WTC11 (cell line): ENCODE measurements around the gene SNX7.

Experiments used
- ESRRA ChIP-seq: sonication (generic); formaldehyde crosslinking; IDR thresholded peaks from 2 replicates; pipeline ENCODE4 v1.8.1; 2022; ENCODE audit warnings: mild to moderate bottlenecking, missing genetic modification reagents, borderline replicate concordance
- FOXK1 ChIP-seq: sonication (generic); formaldehyde crosslinking; IDR thresholded peaks from 2 replicates; pipeline ENCODE4 v1.8.0; 2022; ENCODE audit warnings: mild to moderate bottlenecking, moderate library complexity, missing genetic modification reagents
- FOXP1 ChIP-seq: sonication (generic); formaldehyde crosslinking; IDR thresholded peaks from 2 replicates; pipeline ENCODE4 v1.8.0; 2022; ENCODE audit warnings: missing genetic modification reagents, mild to moderate bottlenecking, moderate library complexity, borderline replicate concordance
- IRF1 ChIP-seq: sonication (generic); formaldehyde crosslinking; IDR thresholded peaks from 2 replicates; pipeline ENCODE4 v1.8.0; 2023; ENCODE audit warnings: missing genetic modification reagents
- JUN ChIP-seq: sonication (generic); formaldehyde crosslinking; IDR thresholded peaks from 2 replicates; pipeline ENCODE4 v1.8.0; 2023; ENCODE audit warnings: mild to moderate bottlenecking, missing genetic modification reagents
- MAX ChIP-seq: sonication (generic); formaldehyde crosslinking; IDR thresholded peaks from 2 replicates; pipeline ENCODE4 v1.8.0; 2022; ENCODE audit warnings: mild to moderate bottlenecking, missing genetic modification reagents
- SOX15 ChIP-seq: fragments of 250-450 bp; sonication (Bioruptor Pico); IDR thresholded peaks from 2 replicates; pipeline ENCODE4 v1.9.0; 2021; ENCODE audit warnings: mild to moderate bottlenecking
- STAT6 ChIP-seq: sonication (generic); formaldehyde crosslinking; conservative IDR thresholded peaks from 2 replicates; pipeline ENCODE4 v1.8.1; 2023; ENCODE audit warnings: mild to moderate bottlenecking, low read depth, missing genetic modification reagents, moderate library complexity
- TCF7 ChIP-seq: sonication (generic); formaldehyde crosslinking; IDR thresholded peaks from 2 replicates; pipeline ENCODE4 v1.8.0; 2022; ENCODE audit warnings: mild to moderate bottlenecking, low read depth, missing genetic modification reagents, moderate library complexity
- ZNF425 ChIP-seq: fragments of 250-450 bp; sonication (Bioruptor Pico); conservative IDR thresholded peaks from 2 replicates; pipeline ENCODE4 v1.9.0; 2021; ENCODE audit warnings: mild to moderate bottlenecking
- ZNF671 ChIP-seq: fragments of 250-450 bp; sonication (Bioruptor Pico); IDR thresholded peaks from 2 replicates; pipeline ENCODE4 v1.8.0; 2021; ENCODE audit warnings: mild to moderate bottlenecking
- TF ChIP-seq, protein P1 (sequence below): fragments of 200-600 bp; IDR thresholded peaks from 2 replicates; pipeline ENCODE4 v1.8.0; 2022; ENCODE audit warnings: antibody characterized with exemption
- TF ChIP-seq, protein P2 (sequence below): sonication (generic); formaldehyde crosslinking; IDR thresholded peaks from 2 replicates; pipeline ENCODE4 v1.8.1; 2023; ENCODE audit warnings: mild to moderate bottlenecking, missing genetic modification reagents, moderate library complexity

- TF ChIP-seq, protein P1, sequence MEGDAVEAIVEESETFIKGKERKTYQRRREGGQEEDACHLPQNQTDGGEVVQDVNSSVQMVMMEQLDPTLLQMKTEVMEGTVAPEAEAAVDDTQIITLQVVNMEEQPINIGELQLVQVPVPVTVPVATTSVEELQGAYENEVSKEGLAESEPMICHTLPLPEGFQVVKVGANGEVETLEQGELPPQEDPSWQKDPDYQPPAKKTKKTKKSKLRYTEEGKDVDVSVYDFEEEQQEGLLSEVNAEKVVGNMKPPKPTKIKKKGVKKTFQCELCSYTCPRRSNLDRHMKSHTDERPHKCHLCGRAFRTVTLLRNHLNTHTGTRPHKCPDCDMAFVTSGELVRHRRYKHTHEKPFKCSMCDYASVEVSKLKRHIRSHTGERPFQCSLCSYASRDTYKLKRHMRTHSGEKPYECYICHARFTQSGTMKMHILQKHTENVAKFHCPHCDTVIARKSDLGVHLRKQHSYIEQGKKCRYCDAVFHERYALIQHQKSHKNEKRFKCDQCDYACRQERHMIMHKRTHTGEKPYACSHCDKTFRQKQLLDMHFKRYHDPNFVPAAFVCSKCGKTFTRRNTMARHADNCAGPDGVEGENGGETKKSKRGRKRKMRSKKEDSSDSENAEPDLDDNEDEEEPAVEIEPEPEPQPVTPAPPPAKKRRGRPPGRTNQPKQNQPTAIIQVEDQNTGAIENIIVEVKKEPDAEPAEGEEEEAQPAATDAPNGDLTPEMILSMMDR: no peak
- TF ChIP-seq, protein P2, sequence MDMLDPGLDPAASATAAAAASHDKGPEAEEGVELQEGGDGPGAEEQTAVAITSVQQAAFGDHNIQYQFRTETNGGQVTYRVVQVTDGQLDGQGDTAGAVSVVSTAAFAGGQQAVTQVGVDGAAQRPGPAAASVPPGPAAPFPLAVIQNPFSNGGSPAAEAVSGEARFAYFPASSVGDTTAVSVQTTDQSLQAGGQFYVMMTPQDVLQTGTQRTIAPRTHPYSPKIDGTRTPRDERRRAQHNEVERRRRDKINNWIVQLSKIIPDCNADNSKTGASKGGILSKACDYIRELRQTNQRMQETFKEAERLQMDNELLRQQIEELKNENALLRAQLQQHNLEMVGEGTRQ (CRISPR knock-in tag): no peak
- TF ChIP-seq ZNF425 (CRISPR knock-in tag) (no peak), ESRRA (CRISPR knock-in tag) (no peak), FOXK1 (no peak), MAX (CRISPR knock-in tag) (no peak), IRF1 (CRISPR knock-in tag) (no peak), ZNF671 (CRISPR knock-in tag) (no peak), TCF7 (CRISPR knock-in tag) (no peak), JUN (CRISPR knock-in tag) (no peak), STAT6 (CRISPR knock-in tag) (no peak), FOXP1 (CRISPR knock-in tag) (no peak), SOX15 (no peak)
These were observed 8.4 kb upstream of the SNX7 start for GRCh38 chr1:98653123-98653522.
